Measurements from ENCODE around the gene VWF. TPM values are rescaled to one million over a fixed set of nuclear protein-coding genes. Genes with fewer than 3 reads are reported as not detected.

VWF gene
- total RNA-seq, 1 donor from 2014 or later = not detected

DNA sequence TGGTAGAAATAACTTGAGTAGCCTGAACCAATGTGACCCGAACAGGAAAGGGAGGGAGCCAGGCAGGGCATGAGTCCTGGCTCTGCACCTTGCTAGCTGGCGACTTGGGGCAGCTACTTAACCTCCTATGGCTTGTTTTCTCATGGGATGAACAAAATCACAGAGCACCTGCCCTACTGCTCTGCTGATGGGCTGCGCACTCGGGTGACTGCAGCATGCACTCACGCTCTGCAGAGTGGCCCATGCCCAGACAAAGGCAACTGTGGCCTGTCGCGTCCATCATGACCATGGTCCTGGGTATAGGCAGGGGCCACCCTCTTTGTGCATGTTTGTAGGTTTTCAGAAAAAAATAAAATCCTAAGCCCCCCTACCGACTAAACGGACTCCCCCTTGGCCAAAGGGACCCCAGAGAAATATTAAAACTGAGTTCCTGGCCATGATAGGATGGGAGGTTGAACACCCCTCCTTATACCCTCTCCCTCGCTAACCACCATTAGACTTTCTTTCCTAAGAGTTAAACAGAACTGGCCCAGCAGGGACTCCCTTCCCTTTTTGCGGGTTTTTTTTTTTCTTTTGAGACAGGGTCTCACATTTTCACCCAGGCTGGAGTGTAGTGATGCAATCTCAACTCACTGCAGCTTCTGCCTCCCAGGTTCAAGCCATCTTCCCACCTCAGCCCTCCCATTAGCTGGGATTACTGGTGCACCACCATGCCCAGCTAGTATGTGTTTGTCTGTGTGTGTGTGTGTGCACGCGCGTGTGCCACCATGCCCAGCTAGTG, 32.5 kb downstream of the VWF start:
- H3K27ac Mint-ChIP-seq = no peak overlapping the region
- no peak overlapping the region for H3K4me3 Mint-ChIP-seq
- H3K4me1 Mint-ChIP-seq = no peaks in the 10 kb centered on the region
- H3K36me3 Mint-ChIP-seq (ENCODE audit: low read depth) = no peaks in the 10 kb centered on the region
- ATAC-seq (ENCODE audit: low read depth) = no peak
- peaks cover 30% of the 10 kb centered on the region for H3K27me3 Mint-ChIP-seq
- no peak for DNase-seq
- TF ChIP-seq, protein P1, sequence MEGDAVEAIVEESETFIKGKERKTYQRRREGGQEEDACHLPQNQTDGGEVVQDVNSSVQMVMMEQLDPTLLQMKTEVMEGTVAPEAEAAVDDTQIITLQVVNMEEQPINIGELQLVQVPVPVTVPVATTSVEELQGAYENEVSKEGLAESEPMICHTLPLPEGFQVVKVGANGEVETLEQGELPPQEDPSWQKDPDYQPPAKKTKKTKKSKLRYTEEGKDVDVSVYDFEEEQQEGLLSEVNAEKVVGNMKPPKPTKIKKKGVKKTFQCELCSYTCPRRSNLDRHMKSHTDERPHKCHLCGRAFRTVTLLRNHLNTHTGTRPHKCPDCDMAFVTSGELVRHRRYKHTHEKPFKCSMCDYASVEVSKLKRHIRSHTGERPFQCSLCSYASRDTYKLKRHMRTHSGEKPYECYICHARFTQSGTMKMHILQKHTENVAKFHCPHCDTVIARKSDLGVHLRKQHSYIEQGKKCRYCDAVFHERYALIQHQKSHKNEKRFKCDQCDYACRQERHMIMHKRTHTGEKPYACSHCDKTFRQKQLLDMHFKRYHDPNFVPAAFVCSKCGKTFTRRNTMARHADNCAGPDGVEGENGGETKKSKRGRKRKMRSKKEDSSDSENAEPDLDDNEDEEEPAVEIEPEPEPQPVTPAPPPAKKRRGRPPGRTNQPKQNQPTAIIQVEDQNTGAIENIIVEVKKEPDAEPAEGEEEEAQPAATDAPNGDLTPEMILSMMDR (IDR thresholded peaks at IDR 0.05) = no peak
- ChIA-PET CTCF (no interaction called here), POLR2A (no interaction called here)
- intact Hi-C loops (cut with micrococcal nuclease) = no loop called here
- peaks cover 4% of the 10 kb centered on the region for H3K9me3 Mint-ChIP-seq

DNA sequence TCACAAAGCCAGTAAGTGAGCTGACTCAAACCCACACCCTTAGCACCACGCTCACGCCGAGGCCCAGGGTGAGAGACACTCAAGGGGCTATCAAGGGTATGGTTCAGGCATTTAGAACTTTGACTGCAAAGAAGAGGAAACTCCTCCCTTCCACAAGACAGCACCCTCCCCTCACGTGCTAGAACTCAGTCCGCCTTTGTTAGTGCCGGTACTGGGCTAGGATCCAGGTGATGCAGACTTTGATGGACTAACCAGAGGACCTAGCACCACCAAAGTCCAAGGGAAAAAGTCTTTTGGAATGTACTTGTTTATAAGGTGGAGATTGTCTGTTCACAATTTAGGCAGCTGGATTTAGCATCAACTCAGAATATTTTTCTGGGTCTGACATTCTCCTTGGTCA, 33.7 kb downstream of the VWF start:
- Mint-ChIP-seq H3K27ac (no peak overlapping the region), H3K9me3 (peaks cover 4% of the 10 kb centered on the region), H3K27me3 (peaks cover 25% of the 10 kb centered on the region), H3K4me3 (no peak overlapping the region), H3K4me1 (no peaks in the 10 kb centered on the region), H3K36me3 (ENCODE audit: low read depth) (no peaks in the 10 kb centered on the region)
- ChIA-PET POLR2A (no interaction called here), CTCF (no interaction called here)
- DNase-seq (no peak), ATAC-seq (ENCODE audit: low read depth) (no peak)
- intact Hi-C loops (cut with micrococcal nuclease) = no loop called here
- TF ChIP-seq, protein P1 (IDR thresholded peaks at IDR 0.05) = no peak

DNA sequence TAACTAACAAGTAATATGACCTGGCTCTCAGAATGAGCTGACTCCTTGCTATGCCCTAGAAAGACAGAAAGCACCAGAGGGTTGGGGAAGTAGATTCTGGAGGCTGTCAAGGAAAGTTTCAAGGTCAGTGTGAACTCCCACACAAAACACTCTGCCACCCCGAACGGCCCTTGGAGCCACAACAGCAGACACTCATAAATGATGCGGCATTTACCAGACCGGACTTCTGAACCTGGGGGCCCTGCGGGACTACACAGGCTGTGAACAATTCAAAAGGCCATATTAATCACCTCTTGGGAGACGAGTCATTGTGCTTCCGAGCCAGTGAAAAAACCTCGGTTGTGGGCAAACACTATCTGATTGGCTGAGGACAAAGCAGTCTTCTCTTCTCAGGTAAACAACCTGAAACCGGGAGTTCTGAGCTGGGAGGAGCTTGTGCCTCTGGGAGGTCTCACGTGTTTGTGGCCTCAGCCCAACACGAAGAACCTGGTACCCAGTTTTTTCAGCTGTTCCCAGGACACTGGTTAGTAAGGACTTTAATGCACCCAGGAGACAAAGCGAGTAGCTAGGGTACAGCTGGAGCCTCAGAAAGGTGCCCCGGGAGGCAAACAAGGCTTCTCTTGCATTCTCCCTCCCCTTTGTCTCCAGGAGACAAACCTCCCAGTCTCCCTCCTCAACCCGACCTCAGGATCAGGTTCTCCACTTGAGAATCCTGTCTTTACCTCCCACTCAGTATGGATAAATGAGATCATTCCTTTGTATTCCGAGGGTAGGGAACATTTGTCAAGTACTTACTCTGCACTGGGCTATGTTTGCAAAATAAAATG, 35.3 kb downstream of the VWF start:
- intact Hi-C loops (cut with micrococcal nuclease) = no loop called here
- peaks cover 4% of the 10 kb centered on the region for H3K9me3 Mint-ChIP-seq
- no peak overlapping the region for H3K27ac Mint-ChIP-seq
- ATAC-seq (ENCODE audit: low read depth) (no peak), DNase-seq (no peak)
- ChIA-PET POLR2A (no interaction called here), CTCF (no interaction called here)
- TF ChIP-seq, protein P1 (IDR thresholded peaks at IDR 0.05) = no peak
- H3K27me3 Mint-ChIP-seq = peaks cover 23% of the 10 kb centered on the region
- no peaks in the 10 kb centered on the region for H3K36me3 Mint-ChIP-seq (ENCODE audit: low read depth)
- no peaks in the 10 kb centered on the region for H3K4me1 Mint-ChIP-seq
- no peak overlapping the region for H3K4me3 Mint-ChIP-seq

DNA sequence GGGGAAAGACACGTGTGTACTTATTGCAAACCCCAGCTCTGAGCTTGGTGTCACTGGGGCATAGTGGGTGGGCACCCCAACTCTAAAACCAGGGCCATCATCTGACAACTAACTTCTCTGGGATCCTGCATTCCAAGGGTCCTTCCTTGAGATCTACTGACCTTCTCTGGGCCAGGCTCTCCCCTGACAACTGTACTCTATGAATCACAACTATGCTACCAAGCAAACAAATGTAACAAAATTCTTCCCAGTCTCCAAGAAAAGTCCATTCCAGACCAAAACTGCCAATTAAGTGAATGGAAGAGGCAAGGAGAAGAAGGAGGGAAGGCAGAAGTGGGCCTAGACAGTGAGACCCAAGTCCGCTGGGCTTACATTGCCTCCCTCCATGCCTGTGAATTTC, 38.2 kb downstream of the VWF start:
- TF ChIP-seq, protein P1 (IDR thresholded peaks at IDR 0.05) = no peak
- ATAC-seq (ENCODE audit: low read depth) (no peak), DNase-seq (no peak)
- ChIA-PET POLR2A (no interaction called here), CTCF (no interaction called here)
- no peak overlapping the region for H3K4me3 Mint-ChIP-seq
- no peaks in the 10 kb centered on the region for H3K9me3 Mint-ChIP-seq
- H3K4me1 Mint-ChIP-seq = no peaks in the 10 kb centered on the region
- H3K27me3 Mint-ChIP-seq = peaks cover 11% of the 10 kb centered on the region
- no peaks in the 10 kb centered on the region for H3K36me3 Mint-ChIP-seq (ENCODE audit: low read depth)
- no peak overlapping the region for H3K27ac Mint-ChIP-seq
- intact Hi-C loops (cut with micrococcal nuclease) = no loop called here

DNA sequence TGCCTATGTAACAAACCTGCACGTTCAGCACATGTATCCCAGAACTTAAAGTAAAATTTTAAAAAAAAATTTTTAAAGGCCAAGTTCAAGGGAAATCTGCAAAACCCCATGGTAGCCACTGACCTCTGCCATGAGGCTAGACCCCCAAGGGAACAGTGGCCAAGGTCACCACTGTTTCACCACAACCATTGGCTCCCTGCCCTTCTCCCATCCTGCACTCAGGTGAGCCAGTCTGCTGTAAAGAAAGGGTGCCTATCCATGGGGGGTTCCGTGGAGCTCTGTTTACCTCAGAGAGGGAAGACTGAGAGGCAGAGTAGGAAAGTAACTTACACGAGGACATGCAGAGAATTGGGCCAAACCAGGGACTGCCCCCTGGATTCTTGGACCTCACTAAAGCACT, 38.6 kb downstream of the VWF start:
- Mint-ChIP-seq H3K4me1 (no peaks in the 10 kb centered on the region), H3K27me3 (peaks cover 11% of the 10 kb centered on the region), H3K36me3 (ENCODE audit: low read depth) (no peaks in the 10 kb centered on the region), H3K9me3 (no peaks in the 10 kb centered on the region), H3K27ac (no peak overlapping the region), H3K4me3 (no peak overlapping the region)
- no peak for DNase-seq
- intact Hi-C loops (cut with micrococcal nuclease) = no loop called here
- no peak for ATAC-seq (ENCODE audit: low read depth)
- CTCF ChIA-PET = no interaction called here
- POLR2A ChIA-PET = no interaction called here
- TF ChIP-seq, protein P1 (IDR thresholded peaks at IDR 0.05) = no peak

Data from activated B cell treated with CpG ODN at 0.5 μM for 24 hours (primary cell).